ENCODE data around the gene EVI5. TPM values are rescaled to one million over a fixed set of nuclear protein-coding genes. Genes with fewer than 3 reads are reported as not detected.
"Not testable (repeated sequence)": the region's sequence is repeated elsewhere in the genome, so short reads cannot be mapped to it uniquely, and the experiment has no call there.

Gene EVI5
- total and polyA plus RNA-seq, 4 experiments from 2014 or later, result 0.16 to 1.7 (median 0.57) TPM

DNA sequence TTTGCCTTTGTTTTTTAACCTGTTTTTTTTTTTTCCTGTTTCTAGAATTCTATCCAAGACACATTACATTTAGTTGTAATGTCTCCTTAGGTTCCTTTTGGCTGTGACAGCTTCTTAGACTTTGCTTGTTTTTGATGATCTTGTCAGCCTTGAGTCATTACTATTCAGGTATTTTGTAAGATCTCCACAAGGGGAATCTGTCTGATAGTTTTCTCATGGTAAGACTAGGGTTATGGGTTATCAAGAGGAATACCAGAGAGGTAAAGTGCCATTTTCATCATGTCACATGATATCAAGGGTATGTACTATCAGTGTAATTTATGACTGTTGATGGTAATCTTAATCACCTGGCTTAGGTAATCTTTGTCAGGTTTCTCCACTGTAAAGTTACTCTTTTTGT is 199.1 kb downstream of the EVI5 start:
- POLR2A ChIA-PET (ENCODE audit: partially characterized antibody), result interaction anchor here (3.1 to 8.1 kb wide), 2 partner anchors 48 to 101 kb away, joined by 25 to 101 read pairs; partner anchors contain the start of gene GFI1
- Histone ChIP-seq H3K27me3 (ENCODE audit: insufficient read depth, low read length) (no peaks in the 10 kb centered on the region), H3K9me3 (ENCODE audit: control insufficient read depth in 1 of 2, low read length in 2 of 2) (no peaks in the 10 kb centered on the region), H3K4me1 (ENCODE audit: insufficient read depth, low read length) (peaks cover 44% of the 10 kb centered on the region), H3K27ac (ENCODE audit: low read depth, low read length) (no peak overlapping the region), H3K4me3 (ENCODE audit: low read length in 2 of 2) (no peak overlapping the region), H3K36me3 (ENCODE audit: insufficient read depth, low read length) (no peaks in the 10 kb centered on the region)
- CTCF ChIA-PET (ENCODE audit: partially characterized antibody), result interaction anchor here (0.9 to 1.5 kb wide), 3 partner anchors 11 to 102 kb away, joined by 3 to 7 read pairs (median 6); no protein-coding TSS in a partner anchor
- H3K36me3 Mint-ChIP-seq, result no peaks in the 10 kb centered on the region
- H3K4me3 Mint-ChIP-seq, result peak overlapping the region in 3 of 8 donors; percentile 37 to 57 (median 38)
- H3K27ac Mint-ChIP-seq, result peak overlapping the region in 4 of 7 donors; percentile 30 to 73 (median 64)
- intact Hi-C loops (cut with micrococcal nuclease), result loop anchor here (10.0 kb wide), 1 partner anchor 379 kb away; the partner anchor contains the start of gene DIPK1A
- peaks cover 0 to 5% (median 0%) of the 10 kb centered on the region in 8 donors for H3K9me3 Mint-ChIP-seq
- H3K4me1 Mint-ChIP-seq, result peaks cover 24 to 53% (median 39%) of the 10 kb centered on the region in 4 donors
- no peak for DNase-seq
- H3K27me3 Mint-ChIP-seq, result no peaks in the 10 kb centered on the region

- intact Hi-C loops (cut with micrococcal nuclease), result loop anchor here (1.0 to 10.0 kb wide), 3 partner anchors 48 to 380 kb away; partner anchors contain the start of gene DIPK1A
Measured at GRCh38 chr1:92584810-92585209, 200.1 kb downstream of the EVI5 start.

DNA sequence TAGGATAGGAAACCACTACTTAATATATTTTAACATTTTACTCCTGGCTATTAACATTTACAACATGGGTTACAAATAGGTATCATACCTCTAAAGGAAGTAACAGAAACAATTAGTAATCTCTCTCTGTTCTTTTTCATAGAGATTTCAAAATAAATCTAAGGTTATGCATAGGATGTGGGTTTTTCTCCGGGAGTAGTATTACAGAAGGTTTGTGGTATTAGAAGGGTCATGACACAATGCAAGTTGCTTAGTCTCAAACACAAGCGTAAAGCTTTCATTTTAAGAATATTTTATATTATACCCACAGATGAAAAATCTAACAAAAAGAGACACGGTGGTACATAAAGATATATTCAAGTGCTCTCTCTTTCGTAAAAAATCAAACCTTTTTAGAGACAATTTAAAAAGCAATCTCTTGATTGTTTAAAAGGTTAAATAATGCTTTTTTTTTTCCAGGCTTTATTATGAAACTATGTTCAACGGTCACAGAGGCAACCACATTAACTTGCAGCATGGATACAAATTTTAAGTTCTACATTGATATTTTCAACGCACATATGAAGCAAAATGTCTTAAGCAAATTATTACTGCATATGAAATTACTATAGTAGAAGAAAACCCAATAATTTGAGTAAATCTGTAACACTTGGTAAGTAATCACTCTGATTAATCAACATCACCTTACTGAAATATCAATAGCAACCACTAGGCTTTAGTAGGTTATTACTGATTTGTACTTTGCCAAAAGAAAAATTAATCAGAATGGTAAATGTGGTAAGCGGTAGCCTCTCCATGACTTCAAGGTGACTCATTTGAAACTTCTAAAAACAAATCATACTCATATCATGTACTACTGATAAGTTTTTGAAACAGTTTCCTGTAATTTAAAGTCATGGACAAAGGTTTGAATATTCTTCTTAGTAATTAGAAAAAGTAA is 200.8 kb downstream of the EVI5 start:
- Mint-ChIP-seq H3K27me3 (no peaks in the 10 kb centered on the region), H3K27ac (peak overlapping the region; percentile 44 to 84 (median 62)), H3K4me1 (peaks cover 24 to 53% (median 40%) of the 10 kb centered on the region in 4 donors), H3K9me3 (no peaks in the 10 kb centered on the region), H3K4me3 (peak overlapping the region; percentile 41 to 75 (median 66)), H3K36me3 (no peaks in the 10 kb centered on the region)
- H3K27me3 ChIP-seq (ENCODE audit: insufficient read depth, low read length), result no peaks in the 10 kb centered on the region
- ChIA-PET CTCF (ENCODE audit: partially characterized antibody) (interaction anchor here (0.7 to 1.5 kb wide), 7 partner anchors 13 to 267 kb away, joined by 3 to 7 read pairs (median 3); partner anchors contain the start of gene GFI1), POLR2A (ENCODE audit: partially characterized antibody) (interaction anchor here (0.6 to 8.1 kb wide), 8 partner anchors 33 to 174 kb away, joined by 3 to 101 read pairs (median 4); partner anchors contain the start of gene GFI1)
- no peaks in the 10 kb centered on the region for H3K9me3 ChIP-seq (ENCODE audit: control insufficient read depth in 1 of 2, low read length in 2 of 2)
- peak overlapping the region; percentile 13 to 29 for H3K4me3 ChIP-seq (ENCODE audit: low read length in 2 of 2)
- peaks cover 44% of the 10 kb centered on the region for H3K4me1 ChIP-seq (ENCODE audit: insufficient read depth, low read length)
- no peak overlapping the region for H3K27ac ChIP-seq (ENCODE audit: low read depth, low read length)
- no peaks in the 10 kb centered on the region for H3K36me3 ChIP-seq (ENCODE audit: insufficient read depth, low read length)
- intact Hi-C loops (cut with micrococcal nuclease), result loop anchor here (1.0 to 10.0 kb wide), 3 partner anchors 47 to 381 kb away; partner anchors contain the start of gene DIPK1A
- DNase-seq, result peak; percentile 39 to 79 (median 67)

More at GRCh38 chr1:92584810-92585209, 200.1 kb downstream of the EVI5 start:
- H3K9me3 Mint-ChIP-seq; H3K27me3 Mint-ChIP-seq; H3K36me3 ChIP-seq (ENCODE audit: insufficient read depth, low read length); H3K27me3 ChIP-seq (ENCODE audit: insufficient read depth, low read length); H3K4me3 ChIP-seq (ENCODE audit: low read length in 2 of 2); H3K27ac ChIP-seq (ENCODE audit: low read depth, low read length); H3K9me3 ChIP-seq (ENCODE audit: control insufficient read depth in 1 of 2, low read length in 2 of 2); H3K36me3 Mint-ChIP-seq: not testable (repeated sequence)
- peaks cover 44% of the 10 kb centered on the region for H3K4me1 ChIP-seq (ENCODE audit: insufficient read depth, low read length)
- peak in 1 of 5 donors; percentile 31 for DNase-seq
- peak overlapping the region in 6 of 7 donors; percentile 54 to 80 (median 60) for H3K27ac Mint-ChIP-seq
- H3K4me1 Mint-ChIP-seq, result peaks cover 24 to 53% (median 40%) of the 10 kb centered on the region in 4 donors
- POLR2A ChIA-PET (ENCODE audit: partially characterized antibody), result interaction anchor here (1.0 to 8.1 kb wide), 5 partner anchors 47 to 118 kb away, joined by 3 to 101 read pairs (median 4); partner anchors contain the start of gene GFI1
- CTCF ChIA-PET (ENCODE audit: partially characterized antibody), result interaction anchor here (0.9 to 1.5 kb wide), 5 partner anchors 12 to 267 kb away, joined by 3 to 7 read pairs (median 4); partner anchors contain the start of gene GFI1
- H3K4me3 Mint-ChIP-seq, result peak overlapping the region in 4 of 8 donors; percentile 41 to 67 (median 60)

DNA sequence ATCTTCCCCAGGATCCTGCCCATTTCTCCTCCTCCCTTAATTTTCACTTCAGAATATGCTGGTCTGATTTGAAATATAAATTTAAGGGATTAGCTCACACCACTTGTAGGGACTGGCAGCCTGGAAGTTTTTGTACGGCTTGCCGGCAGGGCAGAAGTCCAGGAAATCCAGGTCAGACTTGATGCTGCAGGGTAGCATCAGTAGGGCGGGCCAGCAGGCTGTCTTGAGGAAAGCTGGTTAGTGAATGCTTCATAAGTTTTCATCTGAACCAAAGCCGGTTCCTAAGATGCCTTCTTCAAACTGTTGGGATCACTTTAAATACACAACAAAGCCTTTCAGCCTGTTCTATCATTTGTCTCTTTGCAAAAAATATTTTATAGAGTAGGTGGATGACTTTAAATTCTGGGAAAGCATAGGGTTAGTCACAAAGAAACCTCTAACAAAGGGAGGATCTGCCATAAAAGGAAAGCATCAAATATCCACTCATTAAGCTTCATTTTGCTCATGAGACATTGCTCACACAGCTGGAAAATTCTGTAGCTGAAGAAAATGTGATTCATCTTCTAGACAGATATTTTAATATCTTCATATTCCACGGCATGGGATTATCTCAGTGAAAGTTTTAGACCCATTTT is 207.5 kb downstream of the EVI5 start:
- ChIA-PET POLR2A (ENCODE audit: partially characterized antibody) (no interaction called here), CTCF (ENCODE audit: partially characterized antibody) (interaction anchor here (1.7 to 1.8 kb wide), 2 partner anchors 92 to 260 kb away, joined by 3 to 7 read pairs; no protein-coding TSS in a partner anchor)
- Histone ChIP-seq H3K27ac (ENCODE audit: low read depth, low read length) (no peak overlapping the region), H3K36me3 (ENCODE audit: insufficient read depth, low read length) (no peaks in the 10 kb centered on the region), H3K9me3 (ENCODE audit: control insufficient read depth in 1 of 2, low read length in 2 of 2) (no peaks in the 10 kb centered on the region), H3K4me3 (ENCODE audit: low read length in 2 of 2) (no peak overlapping the region), H3K4me1 (ENCODE audit: insufficient read depth, low read length) (peaks cover 7% of the 10 kb centered on the region), H3K27me3 (ENCODE audit: insufficient read depth, low read length) (no peaks in the 10 kb centered on the region)
- Mint-ChIP-seq H3K27ac (peak overlapping the region in 2 of 7 donors; percentile 19 to 69), H3K4me3 (no peak overlapping the region), H3K27me3 (no peaks in the 10 kb centered on the region), H3K36me3 (no peaks in the 10 kb centered on the region), H3K9me3 (no peaks in the 10 kb centered on the region), H3K4me1 (peaks cover 8 to 15% (median 13%) of the 10 kb centered on the region in 4 donors)
- intact Hi-C loops (cut with micrococcal nuclease), result no loop called here
- DNase-seq, result no peak

GRCh38 chr1:92575123-92575522 is 209.8 kb downstream of the EVI5 start:
- no peaks in the 10 kb centered on the region for H3K9me3 ChIP-seq (ENCODE audit: control insufficient read depth in 1 of 2, low read length in 2 of 2)
- intact Hi-C loops (cut with micrococcal nuclease), result no loop called here
- peaks cover 0 to 5% (median 2%) of the 10 kb centered on the region in 4 donors for H3K4me1 Mint-ChIP-seq

GRCh38 chr1:92572520-92572919 is 212.4 kb downstream of the EVI5 start:
- Histone ChIP-seq H3K4me1 (ENCODE audit: insufficient read depth, low read length) (no peaks in the 10 kb centered on the region), H3K27me3 (ENCODE audit: insufficient read depth, low read length) (no peaks in the 10 kb centered on the region), H3K36me3 (ENCODE audit: insufficient read depth, low read length) (no peaks in the 10 kb centered on the region), H3K27ac (ENCODE audit: low read depth, low read length) (no peak overlapping the region), H3K9me3 (ENCODE audit: control insufficient read depth in 1 of 2, low read length in 2 of 2) (no peaks in the 10 kb centered on the region), H3K4me3 (ENCODE audit: low read length in 2 of 2) (no peak overlapping the region)
- no peak for DNase-seq
- no peaks in the 10 kb centered on the region for H3K36me3 Mint-ChIP-seq
- no peaks in the 10 kb centered on the region for H3K9me3 Mint-ChIP-seq
- H3K4me1 Mint-ChIP-seq, result peaks cover 0 to 6% (median 2%) of the 10 kb centered on the region in 4 donors
- H3K27ac Mint-ChIP-seq, result no peak overlapping the region
- CTCF ChIA-PET (ENCODE audit: partially characterized antibody), result no interaction called here
- H3K4me3 Mint-ChIP-seq, result no peak overlapping the region
- intact Hi-C loops (cut with micrococcal nuclease), result no loop called here
- POLR2A ChIA-PET (ENCODE audit: partially characterized antibody), result interaction anchor here (1.2 to 1.7 kb wide), 2 partner anchors 35 to 86 kb away, joined by 5 to 8 read pairs; partner anchors contain the start of gene GFI1
- H3K27me3 Mint-ChIP-seq, result no peaks in the 10 kb centered on the region

More at GRCh38 chr1:92575123-92575522, 209.8 kb downstream of the EVI5 start:
- Mint-ChIP-seq H3K27me3 (no peaks in the 10 kb centered on the region), H3K36me3 (no peaks in the 10 kb centered on the region), H3K27ac (no peak overlapping the region), H3K4me3 (no peak overlapping the region), H3K9me3 (no peaks in the 10 kb centered on the region)
- Histone ChIP-seq H3K4me1 (ENCODE audit: insufficient read depth, low read length) (no peaks in the 10 kb centered on the region), H3K36me3 (ENCODE audit: insufficient read depth, low read length) (no peaks in the 10 kb centered on the region), H3K4me3 (ENCODE audit: low read length in 2 of 2) (no peak overlapping the region), H3K27me3 (ENCODE audit: insufficient read depth, low read length) (no peaks in the 10 kb centered on the region), H3K27ac (ENCODE audit: low read depth, low read length) (no peak overlapping the region)
- ChIA-PET POLR2A (ENCODE audit: partially characterized antibody) (no interaction called here), CTCF (ENCODE audit: partially characterized antibody) (no interaction called here)
- DNase-seq, result no peak
